GM13976 (cell line): ENCODE results near the gene MYPN.

Experiments
- DNase-seq: peaks from one replicate; pipeline ENCODE4 v3.0.0; 2012; ENCODE audit warnings: low spot score
- in situ Hi-C: fragments of 300-500 bp; cut with MboI; formaldehyde crosslinking; loops from one replicate; pipeline ENCODE4 v1.12.0; 2022; ENCODE audit warnings: low sequenced_read_pairs, mixed read lengths, inconsistent platforms; ENCODE audit not compliant: unreplicated experiment
- TF ChIP-seq, protein P1 (sequence below): IDR thresholded peaks from 2 replicates; pipeline ENCODE4 v1.5.1; 2012; ENCODE audit warnings: borderline replicate concordance, mild to moderate bottlenecking; ENCODE audit not compliant: insufficient read depth; ENCODE audit errors: extremely low read depth, missing control alignments, control extremely low read depth

The MYPN gene

DNA sequence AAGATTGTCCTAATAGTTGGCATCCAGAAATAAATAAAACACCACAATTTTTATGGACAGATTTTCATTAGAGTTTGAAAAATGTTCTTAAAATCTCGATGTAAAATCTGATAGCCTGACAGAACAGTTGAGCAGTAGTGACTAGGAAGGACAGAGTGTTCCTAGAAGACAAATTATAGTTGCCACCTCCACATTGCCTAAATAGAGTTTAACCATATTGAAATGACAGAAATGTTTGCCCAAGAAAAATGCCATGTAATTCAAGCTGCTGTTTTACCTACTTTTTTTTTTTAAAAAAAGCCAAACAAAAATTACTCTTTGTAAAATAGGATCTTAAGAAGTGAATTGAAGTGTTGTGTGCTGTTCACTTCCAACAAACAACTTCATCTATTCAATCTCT, 25.3 kb upstream of the MYPN start:
- TF ChIP-seq, protein P1, sequence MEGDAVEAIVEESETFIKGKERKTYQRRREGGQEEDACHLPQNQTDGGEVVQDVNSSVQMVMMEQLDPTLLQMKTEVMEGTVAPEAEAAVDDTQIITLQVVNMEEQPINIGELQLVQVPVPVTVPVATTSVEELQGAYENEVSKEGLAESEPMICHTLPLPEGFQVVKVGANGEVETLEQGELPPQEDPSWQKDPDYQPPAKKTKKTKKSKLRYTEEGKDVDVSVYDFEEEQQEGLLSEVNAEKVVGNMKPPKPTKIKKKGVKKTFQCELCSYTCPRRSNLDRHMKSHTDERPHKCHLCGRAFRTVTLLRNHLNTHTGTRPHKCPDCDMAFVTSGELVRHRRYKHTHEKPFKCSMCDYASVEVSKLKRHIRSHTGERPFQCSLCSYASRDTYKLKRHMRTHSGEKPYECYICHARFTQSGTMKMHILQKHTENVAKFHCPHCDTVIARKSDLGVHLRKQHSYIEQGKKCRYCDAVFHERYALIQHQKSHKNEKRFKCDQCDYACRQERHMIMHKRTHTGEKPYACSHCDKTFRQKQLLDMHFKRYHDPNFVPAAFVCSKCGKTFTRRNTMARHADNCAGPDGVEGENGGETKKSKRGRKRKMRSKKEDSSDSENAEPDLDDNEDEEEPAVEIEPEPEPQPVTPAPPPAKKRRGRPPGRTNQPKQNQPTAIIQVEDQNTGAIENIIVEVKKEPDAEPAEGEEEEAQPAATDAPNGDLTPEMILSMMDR = no peak
- no peak for DNase-seq
- in situ Hi-C loops = no loop called here

DNA sequence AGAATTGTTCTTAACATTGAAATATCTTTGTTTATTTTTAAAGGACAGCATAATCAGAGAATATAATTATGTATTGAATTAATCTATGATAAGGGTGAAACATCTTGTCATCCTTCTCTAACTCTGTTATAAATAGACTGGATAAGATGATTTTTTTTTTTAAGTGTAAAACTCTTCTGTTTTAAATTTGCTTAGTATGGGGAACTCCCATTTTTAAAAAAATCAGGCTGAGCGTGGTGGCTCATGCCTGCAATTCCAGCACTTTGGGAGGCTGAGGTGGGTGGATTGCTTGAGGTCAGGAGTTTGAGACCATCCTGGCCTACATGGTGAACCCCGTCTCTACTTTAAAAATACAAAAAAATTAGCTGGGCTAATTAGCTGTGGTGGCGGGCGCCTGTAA, 24.8 kb upstream of the MYPN start:
- in situ Hi-C loops = no loop called here
- TF ChIP-seq, protein P1 = no peak
- DNase-seq = no peak

DNA sequence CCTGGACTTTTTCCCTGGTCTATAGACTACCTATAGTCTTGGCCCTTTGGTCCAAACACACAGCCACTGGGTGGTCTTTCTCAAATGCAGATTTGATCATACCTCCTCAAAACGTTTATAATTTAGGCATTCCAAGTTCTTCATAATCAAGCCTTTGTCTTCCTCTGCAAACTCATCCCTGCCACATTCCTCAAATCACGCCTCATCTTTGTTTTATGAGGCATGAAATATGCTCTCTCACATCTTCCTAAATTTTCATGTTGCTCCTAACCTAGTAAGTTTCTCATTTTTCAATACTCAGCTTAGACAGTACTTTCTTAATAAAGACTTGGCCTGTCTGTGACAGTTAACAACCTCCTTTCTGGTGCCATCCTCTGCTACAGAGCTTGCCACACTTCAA, 23.3 kb upstream of the MYPN start:
- DNase-seq = no peak
- in situ Hi-C loops = no loop called here
- TF ChIP-seq, protein P1 = no peak

DNA sequence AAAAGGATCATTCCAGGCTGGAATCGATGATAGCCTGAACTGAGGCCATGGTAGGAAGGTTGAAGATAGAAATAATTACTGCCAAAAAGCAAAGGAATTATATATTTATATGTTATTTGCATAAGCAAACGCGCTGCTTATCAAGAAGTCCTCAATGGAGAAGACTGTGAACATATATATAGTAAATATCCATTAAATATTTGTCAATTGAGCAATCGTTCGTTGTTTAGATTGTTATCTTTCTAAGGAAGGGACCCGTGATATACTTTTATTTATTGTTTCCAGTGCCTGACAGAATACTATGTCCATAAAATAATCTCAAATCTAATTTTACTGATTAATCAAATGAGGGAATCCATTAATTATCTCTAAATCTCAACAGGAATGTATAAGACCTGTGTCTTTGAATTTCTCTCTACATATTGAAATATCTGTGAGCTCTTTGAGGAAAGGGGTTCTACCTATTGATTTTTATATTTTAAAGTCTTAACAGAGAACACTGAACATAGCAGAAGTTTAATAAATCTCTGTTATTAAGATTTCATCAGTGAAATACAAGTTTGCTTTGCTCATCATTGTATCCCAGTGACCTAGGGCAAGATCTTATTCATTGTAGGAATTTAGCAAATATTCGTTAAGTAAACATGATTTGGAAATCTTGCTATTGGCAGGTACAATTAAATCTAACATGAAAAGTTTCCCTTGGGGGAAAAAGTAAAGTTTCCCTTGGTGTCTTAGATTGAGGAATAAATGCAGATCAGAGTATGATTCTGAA, 22.2 kb upstream of the MYPN start:
- in situ Hi-C loops = no loop called here
- no peak for DNase-seq
- TF ChIP-seq, protein P1 = no peak

DNA sequence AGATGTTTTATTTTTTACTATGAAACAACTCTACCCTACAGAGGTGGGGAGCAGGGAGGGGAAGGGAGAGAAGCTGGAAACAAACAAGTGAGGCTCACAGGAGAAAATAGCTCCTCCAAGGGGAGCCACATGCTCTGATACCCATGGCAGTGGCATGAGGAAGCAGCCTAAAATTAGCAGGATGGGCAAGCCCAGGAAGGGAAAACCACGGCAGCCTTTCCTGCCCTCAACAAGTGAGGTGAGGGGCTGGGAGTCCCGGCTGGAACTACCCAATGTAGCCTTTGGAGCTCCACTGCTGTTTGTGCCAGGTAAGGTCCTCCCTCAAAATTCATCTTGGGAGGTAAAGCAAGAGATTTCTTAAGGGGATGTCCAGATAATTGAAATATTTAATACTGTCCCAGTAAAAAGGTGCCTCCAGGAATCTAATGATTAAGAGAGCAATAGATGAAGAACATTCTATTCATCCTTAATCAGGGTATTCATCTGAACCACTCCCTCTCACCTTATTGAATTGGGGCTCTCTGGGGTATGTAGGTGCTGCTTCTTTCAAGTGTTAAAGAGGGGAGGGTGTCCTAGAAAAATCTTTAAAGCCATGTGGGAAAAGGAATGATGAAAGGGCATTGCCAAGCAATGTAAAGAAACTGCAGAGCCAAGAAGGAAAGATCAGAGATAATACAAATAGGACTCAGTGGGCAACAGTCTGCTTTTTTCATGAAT, 21.4 kb upstream of the MYPN start:
- TF ChIP-seq, protein P1 = no peak
- in situ Hi-C loops = no loop called here
- no peak for DNase-seq

DNA sequence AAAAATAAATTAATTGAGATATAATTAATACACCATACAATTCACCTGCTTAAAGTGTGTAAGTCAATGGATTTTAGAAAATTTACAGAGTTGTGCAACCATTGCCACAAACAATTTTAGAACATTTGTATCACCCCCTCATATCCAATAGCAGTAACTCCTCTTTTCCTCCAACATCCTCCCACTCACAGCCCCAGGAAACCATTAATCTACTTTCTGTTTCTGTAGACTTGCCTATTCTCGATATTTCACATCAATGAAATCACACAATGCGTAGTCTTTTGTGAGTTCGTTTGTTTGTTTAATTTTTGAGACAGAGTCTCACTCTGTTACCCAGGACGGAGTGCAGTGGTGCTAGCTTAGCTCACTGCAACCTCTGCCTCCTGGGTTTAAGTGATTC, 20.5 kb upstream of the MYPN start:
- peak; percentile 27 for DNase-seq
- TF ChIP-seq, protein P1 = no peak
- in situ Hi-C loops = no loop called here

DNA sequence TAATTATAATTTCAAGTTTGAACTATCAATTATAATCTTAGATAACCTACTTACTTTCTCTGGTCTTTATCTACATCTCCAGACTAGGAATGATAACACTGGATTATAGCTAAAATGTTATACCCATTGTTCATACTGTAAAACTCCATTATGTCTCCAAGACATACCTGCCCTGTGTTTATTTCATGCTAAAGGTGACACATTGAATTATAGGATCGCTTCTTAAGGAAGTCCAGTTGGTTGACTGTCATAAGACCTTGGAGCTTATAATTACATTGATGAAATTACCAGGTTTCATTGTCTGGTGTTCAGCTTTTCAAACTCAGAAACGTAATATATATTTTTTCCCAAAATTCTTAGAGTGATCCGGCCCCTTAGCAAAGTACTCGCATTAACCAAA, 18.7 kb upstream of the MYPN start:
- DNase-seq = no peak
- in situ Hi-C loops = no loop called here
- TF ChIP-seq, protein P1 = no peak
